WTC11 (cell line): Measurements from ENCODE around the gene PFKP. TPM values are rescaled to one million over a fixed set of nuclear protein-coding genes. Genes with fewer than 3 reads are reported as not detected.

Experiments
- ATAC-seq: fragments of 200-7000 bp; cut with Tn5 transposase; 2 replicates; pipeline ENCODE4 v1.10.0; 2021; ENCODE audit warnings: mild to moderate bottlenecking, moderate library complexity
- CTCF ChIA-PET: fragments of 300-600 bp; sonication (Branson Sonifier 250); formaldehyde crosslinking; loops from one replicate; lab custom pipeline; 2021; ENCODE audit warnings: antibody characterized with exemption; lab: Charles Lee
- POLR2A ChIA-PET: fragments of 350-600 bp; sonication (Branson Sonifier 250); formaldehyde crosslinking; loops from one replicate; lab custom pipeline; 2021; ENCODE audit warnings: antibody characterized with exemption; lab: Charles Lee
- DNase-seq: peaks from one replicate; pipeline ENCODE4 v3.0.0; 2021; ENCODE audit warnings: low spot score
- H3K27ac Mint-ChIP-seq: 2 replicates; pipeline ENCODE4 v1.8.0; 2021; ENCODE audit warnings: mixed read lengths
- H3K27me3 Mint-ChIP-seq: 2 replicates; pipeline ENCODE4 v1.8.0; 2021; ENCODE audit warnings: low read depth, mild to moderate bottlenecking, moderate library complexity, mixed read lengths
- H3K36me3 Mint-ChIP-seq: 2 replicates; pipeline ENCODE4 v1.8.0; 2021; ENCODE audit warnings: mixed read lengths
- H3K4me1 Mint-ChIP-seq: 2 replicates; pipeline ENCODE4 v1.8.0; 2022; ENCODE audit warnings: mixed read lengths
- H3K4me3 Mint-ChIP-seq: 2 replicates; pipeline ENCODE4 v1.8.0; 2021; ENCODE audit warnings: mild to moderate bottlenecking, moderate library complexity, mixed read lengths
- H3K9me3 Mint-ChIP-seq: 2 replicates; pipeline ENCODE4 v1.8.0; 2021; ENCODE audit warnings: mixed read lengths
- ATF2 ChIP-seq: sonication (generic); formaldehyde crosslinking; IDR thresholded peaks from 2 replicates; pipeline ENCODE4 v1.8.1; 2022; ENCODE audit warnings: low read depth, missing genetic modification reagents, borderline replicate concordance
- CREB1 ChIP-seq: sonication (generic); formaldehyde crosslinking; IDR thresholded peaks from 2 replicates; pipeline ENCODE4 v1.8.0; 2023; ENCODE audit warnings: mild to moderate bottlenecking, missing genetic modification reagents
- CREM ChIP-seq: sonication (generic); formaldehyde crosslinking; IDR thresholded peaks from 2 replicates; pipeline ENCODE4 v1.8.1; 2022; ENCODE audit warnings: mild to moderate bottlenecking, missing genetic modification reagents, moderate library complexity
- E2F5 ChIP-seq: sonication (generic); formaldehyde crosslinking; IDR thresholded peaks from 2 replicates; pipeline ENCODE4 v1.8.1; 2022; ENCODE audit warnings: mild to moderate bottlenecking, moderate library complexity, missing genetic modification reagents
- HMGXB4 ChIP-seq: sonication (generic); formaldehyde crosslinking; IDR thresholded peaks from 2 replicates; pipeline ENCODE4 v1.8.1; 2023; ENCODE audit warnings: mild to moderate bottlenecking, moderate library complexity, missing genetic modification reagents
- IRF1 ChIP-seq: sonication (generic); formaldehyde crosslinking; IDR thresholded peaks from 2 replicates; pipeline ENCODE4 v1.8.0; 2023; ENCODE audit warnings: missing genetic modification reagents
- JAZF1 ChIP-seq: fragments of 250-450 bp; sonication (Bioruptor Pico); IDR thresholded peaks from 2 replicates; pipeline ENCODE4 v1.9.0; 2021; ENCODE audit warnings: moderate library complexity, mild to moderate bottlenecking, inconsistent platforms
- MAX ChIP-seq: sonication (generic); formaldehyde crosslinking; IDR thresholded peaks from 2 replicates; pipeline ENCODE4 v1.8.0; 2022; ENCODE audit warnings: mild to moderate bottlenecking, missing genetic modification reagents
- MXD4 ChIP-seq: fragments of 250-450 bp; sonication (Bioruptor Pico); IDR thresholded peaks from 2 replicates; pipeline ENCODE4 v1.8.0; 2021; ENCODE audit warnings: mild to moderate bottlenecking, moderate library complexity, borderline replicate concordance
- NR2C2 ChIP-seq: sonication (generic); formaldehyde crosslinking; IDR thresholded peaks from 2 replicates; pipeline ENCODE4 v1.8.0; 2022; ENCODE audit warnings: mild to moderate bottlenecking, missing genetic modification reagents
- PRRX2 ChIP-seq: fragments of 250-450 bp; sonication (Bioruptor Pico); IDR thresholded peaks from 2 replicates; pipeline ENCODE4 v1.8.0; 2021; ENCODE audit warnings: mild to moderate bottlenecking
- SP1 ChIP-seq: sonication (generic); formaldehyde crosslinking; conservative IDR thresholded peaks from 2 replicates; pipeline ENCODE4 v1.8.1; 2022; ENCODE audit warnings: missing genetic modification reagents
- USF2 ChIP-seq: sonication (generic); formaldehyde crosslinking; IDR thresholded peaks from 2 replicates; pipeline ENCODE4 v1.8.1; 2023; ENCODE audit warnings: mild to moderate bottlenecking, missing genetic modification reagents, moderate library complexity
- ZNF121 ChIP-seq: sonication (generic); formaldehyde crosslinking; IDR thresholded peaks from 2 replicates; pipeline ENCODE4 v1.8.0; 2023; ENCODE audit warnings: missing genetic modification reagents
- ZNF138 ChIP-seq: sonication (generic); formaldehyde crosslinking; conservative IDR thresholded peaks from 2 replicates; pipeline ENCODE4 v1.8.1; 2022; ENCODE audit warnings: mild to moderate bottlenecking, moderate library complexity, missing genetic modification reagents
- ZNF263 ChIP-seq: sonication (generic); formaldehyde crosslinking; IDR thresholded peaks from 2 replicates; pipeline ENCODE4 v1.8.1; 2022; ENCODE audit warnings: low read depth, mild to moderate bottlenecking, moderate library complexity, missing genetic modification reagents
- ZNF416 ChIP-seq: fragments of 250-450 bp; sonication (Bioruptor Pico); IDR thresholded peaks from 2 replicates; pipeline ENCODE4 v1.9.0; 2021; ENCODE audit warnings: mild to moderate bottlenecking, inconsistent platforms
- ZNF423 ChIP-seq: fragments of 250-450 bp; sonication (Bioruptor Pico); IDR thresholded peaks from 2 replicates; pipeline ENCODE4 v2.1.2; 2022; ENCODE audit warnings: mild to moderate bottlenecking, moderate library complexity
- total RNA-seq: library from RNA; stranded (reverse); gene quantifications from 3 replicates; pipeline ENCODE4 v1.2.3, GENCODE V29; 2021

Gene PFKP
- total RNA-seq, 1 experiment from 2014 or later = 127 TPM

- ChIA-PET CTCF (no interaction called here), POLR2A (no interaction called here)
- Mint-ChIP-seq H3K4me1 (no peaks in the 10 kb centered on the region), H3K36me3 (no peaks in the 10 kb centered on the region), H3K27ac (no peak overlapping the region), H3K27me3 (no peaks in the 10 kb centered on the region; the same call in 1 of the 2 replicates), H3K9me3 (peaks cover 16% of the 10 kb centered on the region)
- TF ChIP-seq MXD4 (CRISPR knock-in tag) (no peak), CREM (no peak), HMGXB4 (CRISPR knock-in tag) (no peak), NR2C2 (no peak), IRF1 (no peak), MAX (CRISPR knock-in tag) (no peak)
- TF ChIP-seq, all 79 proteins: peak for 0
- H3K4me3 Mint-ChIP-seq = no peak overlapping the region
- ATAC-seq (no peak), DNase-seq (no peak)
Observed at GRCh38 chr10:3034616-3035015, 32.7 kb upstream of the PFKP start.

- Mint-ChIP-seq H3K4me1 (no peaks in the 10 kb centered on the region), H3K36me3 (peaks cover 3% of the 10 kb centered on the region), H3K9me3 (peaks cover 25% of the 10 kb centered on the region), H3K4me3 (no peak overlapping the region), H3K27me3 (no peaks in the 10 kb centered on the region; the same call in 1 of the 2 replicates), H3K27ac (no peak overlapping the region)
- TF ChIP-seq CREB1 (CRISPR knock-in tag) (no peak), JAZF1 (no peak), ZNF263 (no peak), SP1 (CRISPR knock-in tag) (no peak), ZNF138 (CRISPR knock-in tag) (no peak), ZNF121 (CRISPR knock-in tag) (no peak), ZNF423 (CRISPR knock-in tag) (no peak)
- ChIA-PET CTCF (interaction anchor here (1.3 kb wide), 1 partner anchor 108 kb away, joined by 4 read pairs; no protein-coding TSS in a partner anchor), POLR2A (no interaction called here)
- no peak for DNase-seq
- no peak for ATAC-seq
Observed at GRCh38 chr10:3036155-3037021, 31.0 kb upstream of the PFKP start.

- ChIA-PET POLR2A (no interaction called here), CTCF (no interaction called here)
- Mint-ChIP-seq H3K27me3 (no peaks in the 10 kb centered on the region; the same call in 1 of the 2 replicates), H3K4me1 (no peaks in the 10 kb centered on the region), H3K9me3 (peaks cover 27% of the 10 kb centered on the region), H3K36me3 (peaks cover 6% of the 10 kb centered on the region), H3K4me3 (no peak overlapping the region), H3K27ac (no peak overlapping the region)
- no peak for DNase-seq
- TF ChIP-seq ZNF416 = no peak
- TF ChIP-seq ATF2 = no peak
- TF ChIP-seq E2F5 (CRISPR knock-in tag) = no peak
- TF ChIP-seq USF2 = no peak
- TF ChIP-seq PRRX2 = no peak
- no peak for ATAC-seq
Observed at GRCh38 chr10:3037182-3037581, 30.2 kb upstream of the PFKP start.
